HepG2 (cell line): ENCODE results near the gene IGF2. TPM values are rescaled to one million over a fixed set of nuclear protein-coding genes. Genes with fewer than 3 reads are reported as not detected.

Experiments used
- ATAC-seq: fragments of 200-7000 bp; cut with Tn5 transposase; 3 replicates; pipeline ENCODE4 v1.9.1; 2020; ENCODE audit warnings: mild to moderate bottlenecking, moderate library complexity
- BruUV-seq: library from RNA; stranded (reverse); fragments of 400-500 nt; replicated peaks from 2 replicates; lab custom pipeline; 2021; lab: Mats Ljungman, UMichigan
- CTCF ChIA-PET: fragments of 300-600 bp; formaldehyde crosslinking; extraction: SDS; loops from one replicate; lab custom pipeline; 2021; ENCODE audit warnings: low total read pairs, inconsistent platforms, low intra/inter-chr PET ratio; lab: Yijun Ruan, JAX
- POLR2A ChIA-PET: fragments of 350-600 bp; sonication (Branson Sonifier 250); formaldehyde crosslinking; loops from one replicate; lab custom pipeline; 2020; ENCODE audit warnings: antibody characterized with exemption, inconsistent platforms; lab: Yijun Ruan, JAX
- DNase-seq: peaks from one replicate; pipeline ENCODE4 v3.0.0-alpha.2; 2015; ENCODE audit warnings: low spot score
- FAIRE-seq: peaks from 3 replicates; lab custom pipeline; 2011; peaks lifted over from hg19 to GRCh38; lab: Jason Lieb, UNC
- H2AFZ ChIP-seq: one replicate; pipeline ENCODE4 v1.6.1; 2011; ENCODE audit warnings: low read length, inconsistent platforms
- H3K27ac ChIP-seq: fragments of 300-600 bp; 3 replicates; pipeline ENCODE4 v1.8.0; 2011; ENCODE audit warnings: mixed run types, mild to moderate bottlenecking, mixed read lengths, low read length, inconsistent platforms; ENCODE audit not compliant: insufficient read depth; ENCODE audit errors: extremely low read length
- H3K27me3 ChIP-seq, 2 experiments: fragments of 200-600 bp in 1 of 2; 2 replicates in 1 of 2; 3 replicates in 1 of 2; pipeline versions ENCODE4 v1.6.0 to v1.8.0; 2011; ENCODE audit warnings: low read length in 2 of 2, mild to moderate bottlenecking in 2 of 2, moderate library complexity in 2 of 2, inconsistent platforms in 1 of 2; ENCODE audit not compliant: insufficient read depth in 2 of 2, control insufficient read depth in 1 of 2
- H3K36me3 ChIP-seq, 2 experiments: fragments of 200-600 bp in 1 of 2; replicated peaks in 1 of 2; 2 replicates in 1 of 2; 3 replicates in 1 of 2; pipeline versions ENCODE4 v1.5.1 to v1.8.0; 2011; ENCODE audit warnings: low read length in 2 of 2, inconsistent platforms in 1 of 2; ENCODE audit not compliant: insufficient read depth in 2 of 2, control insufficient read depth in 1 of 2
- H3K4me1 ChIP-seq: 2 replicates; pipeline ENCODE4 v1.5.1; 2012; ENCODE audit warnings: low read length, inconsistent platforms; ENCODE audit not compliant: insufficient read depth
- H3K4me2 ChIP-seq: 2 replicates; pipeline ENCODE4 v1.6.0; 2011; ENCODE audit warnings: low read depth, low read length, inconsistent platforms
- H3K4me3 ChIP-seq, 3 experiments: fragments of 200-600 bp in 1 of 3; sonication (generic), shearing (Covaris generic) in 1 of 3; replicated peaks in 1 of 3; 2 replicates each; pipeline ENCODE4 v1.5.1; 2011 to 2016; ENCODE audit warnings: low read length in 3 of 3, inconsistent platforms in 2 of 3, low read depth in 2 of 3, mild to moderate bottlenecking in 2 of 3, control low read depth in 1 of 3, mixed read lengths in 1 of 3; ENCODE audit not compliant: insufficient read depth in 1 of 3
- H3K79me2 ChIP-seq: one replicate; pipeline ENCODE4 v1.6.1; 2011; ENCODE audit warnings: low read length, inconsistent platforms; ENCODE audit not compliant: insufficient read depth
- H3K9ac ChIP-seq: 2 replicates; pipeline ENCODE4 v1.6.0; 2011; ENCODE audit warnings: mild to moderate bottlenecking, low read depth, low read length, inconsistent platforms; ENCODE audit not compliant: insufficient read depth
- H3K9me3 ChIP-seq: 2 replicates; pipeline ENCODE4 v1.5.1; 2012; ENCODE audit warnings: mild to moderate bottlenecking, low read length
- H4K20me1 ChIP-seq: 2 replicates; pipeline ENCODE4 v1.6.0; 2011; ENCODE audit warnings: inconsistent platforms, mild to moderate bottlenecking, low read length, moderate library complexity; ENCODE audit not compliant: insufficient read depth
- CREB1 ChIP-seq, 2 experiments: fragments of 450-650 bp in 1 of 2; IDR thresholded peaks; 2 replicates each; pipeline ENCODE4 v1.6.1; 2016 to 2017; ENCODE audit warnings: control low read depth in 1 of 2, mild to moderate bottlenecking in 1 of 2, missing compliant biosample characterization in 1 of 2, missing genetic modification characterization in 1 of 2
- DNMT1 ChIP-seq: sonication (generic); formaldehyde crosslinking; IDR thresholded peaks from 2 replicates; pipeline ENCODE4 v1.5.1; 2020; ENCODE audit warnings: mild to moderate bottlenecking, missing genetic modification reagents
- FOXA3 ChIP-seq: IDR thresholded peaks from 2 replicates; pipeline ENCODE4 v1.6.1; 2016; ENCODE audit warnings: missing genetic modification reagents, missing compliant biosample characterization
- FOXC1 ChIP-seq: sonication (generic); formaldehyde crosslinking; IDR thresholded peaks from 2 replicates; pipeline ENCODE4 v1.8.0; 2022; ENCODE audit warnings: mild to moderate bottlenecking, missing genetic modification reagents, borderline replicate concordance
- HIVEP1 ChIP-seq: sonication (generic); formaldehyde crosslinking; IDR thresholded peaks from 2 replicates; pipeline ENCODE4 v1.4.0; 2020; ENCODE audit warnings: mild to moderate bottlenecking, missing genetic modification reagents
- HOXD1 ChIP-seq: sonication (generic); formaldehyde crosslinking; IDR thresholded peaks from 2 replicates; pipeline ENCODE4 v1.5.0; 2020; ENCODE audit warnings: missing genetic modification reagents
- ISX ChIP-seq: sonication (generic); formaldehyde crosslinking; conservative IDR thresholded peaks from 2 replicates; pipeline ENCODE4 v1.5.0; 2020; ENCODE audit warnings: missing genetic modification reagents
- ZBTB49 ChIP-seq: sonication (generic); formaldehyde crosslinking; IDR thresholded peaks from 2 replicates; pipeline ENCODE4 v1.4.0; 2020; ENCODE audit warnings: missing genetic modification reagents, borderline replicate concordance
- ZMAT5 ChIP-seq: sonication (generic); formaldehyde crosslinking; IDR thresholded peaks from 2 replicates; pipeline ENCODE4 v1.5.0; 2020; ENCODE audit warnings: mild to moderate bottlenecking, low read depth, missing genetic modification reagents, borderline replicate concordance
- ZNF317 ChIP-seq: sonication (generic); formaldehyde crosslinking; IDR thresholded peaks from 2 replicates; pipeline ENCODE4 v1.5.0; 2020; ENCODE audit warnings: mild to moderate bottlenecking, missing genetic modification reagents
- ZNF33B ChIP-seq: sonication (generic); formaldehyde crosslinking; IDR thresholded peaks from 2 replicates; pipeline ENCODE4 v1.5.1; 2020; ENCODE audit warnings: mild to moderate bottlenecking, missing genetic modification reagents
- ZNF564 ChIP-seq: sonication (generic); formaldehyde crosslinking; IDR thresholded peaks from 2 replicates; pipeline ENCODE4 v1.8.1; 2023; ENCODE audit warnings: mild to moderate bottlenecking, missing genetic modification reagents
- ZNF597 ChIP-seq: sonication (generic); formaldehyde crosslinking; IDR thresholded peaks from 2 replicates; pipeline ENCODE4 v1.5.0; 2020; ENCODE audit warnings: missing genetic modification reagents
- ZNF609 ChIP-seq: sonication (generic); formaldehyde crosslinking; IDR thresholded peaks from 2 replicates; pipeline ENCODE4 v1.4.0; 2020; ENCODE audit warnings: mild to moderate bottlenecking, missing genetic modification reagents, borderline replicate concordance
- ZNF713 ChIP-seq: sonication (generic); formaldehyde crosslinking; IDR thresholded peaks from 2 replicates; pipeline ENCODE4 v1.4.0; 2020; ENCODE audit warnings: mild to moderate bottlenecking, missing genetic modification reagents
- WGBS: methylation state at CpG from one replicate; pipeline ENCODE4 v1.1.6; 2017; ENCODE audit warnings: low lambda C conversion rate; 5-methylcytosine and 5-hydroxymethylcytosine counted together
- in situ Hi-C: cut with HindIII; loops from 2 replicates; pipeline ENCODE4 v1.10.0; 2017; ENCODE audit warnings: low pct_unique_long_range_greater_than_20kb; ENCODE audit not compliant: extremely low pct_ligation_motif_present
- intact Hi-C: fragments of 100-400 bp; cut with micrococcal nuclease; formaldehyde crosslinking; loops from one replicate; pipeline ENCODE4 v1.10.0; 2022; ENCODE audit not compliant: unreplicated experiment
- polyA plus RNA-seq, 8 experiments: library from polyadenylated mRNA; depleted of rRNA in 3 of 8; stranded (reverse) in 7 of 8; unstranded in 1 of 8; fragments of >200 nt; fragmentation: Illumina TruSeq in 4 of 8; extraction: Trizol in 4 of 8; gene quantifications; 2 replicates each; pipeline versions ENCODE4 v1.2.1 to v1.2.3, GENCODE V29; 2011 to 2016; ENCODE audit warnings: low read depth in 4 of 8, missing spikeins in 1 of 8, mixed read lengths in 1 of 8; ENCODE audit not compliant: insufficient read depth in 1 of 8
- total RNA-seq, 5 experiments: library from RNA; depleted of rRNA; stranded (reverse); fragments of >200 nt; fragmentation: Illumina TruSeq; extraction: Trizol; gene quantifications; 2 replicates each; pipeline ENCODE4 v1.2.3, GENCODE V29; 2016; ENCODE audit warnings: low read depth in 1 of 5

The IGF2 gene
- total and polyA plus RNA-seq, 2 of the 13 experiments (the other 11 are each of a cell fraction or from before 2014, with no cell fraction given): 79.1 to 254 TPM

- POLR2A ChIA-PET: no interaction called here
- TF ChIP-seq CREB1 (IDR thresholded peaks at IDR 0.05) (no peak), CREB1 (CRISPR knock-in tag; IDR thresholded peaks at IDR 0.05) (no peak), ZNF713 (CRISPR knock-in tag) (no peak), ZNF317 (CRISPR knock-in tag) (no peak), ISX (no peak), ZNF597 (CRISPR knock-in tag) (no peak), ZNF564 (CRISPR knock-in tag) (no peak), FOXA3 (CRISPR knock-in tag) (no peak), ZNF609 (CRISPR knock-in tag) (no peak), FOXC1 (no peak), ZMAT5 (no peak), ZBTB49 (CRISPR knock-in tag) (no peak), HIVEP1 (CRISPR knock-in tag) (no peak), ZNF33B (CRISPR knock-in tag) (no peak), HOXD1 (CRISPR knock-in tag) (no peak), DNMT1 (CRISPR knock-in tag) (no peak)
Observed at GRCh38 chr11:2173761-2174160, 34.6 kb upstream of the IGF2 start.

More at GRCh38 chr11:2173761-2174160, 34.6 kb upstream of the IGF2 start:
- H3K36me3 ChIP-seq: no peaks in the 10 kb centered on the region
- 0 out of 2 replicates have a peak, but pooled peaks cover 8% of the 10 kb centered on the region for H3K4me1 ChIP-seq
- no peak overlapping the region for H3K27ac ChIP-seq
- H3K27me3 ChIP-seq: peaks cover 34 to 73% of the 10 kb centered on the region in 2 experiments; a peak in 4 of 5 replicates
- in situ Hi-C loops: no loop called here
- no TSS peak for BruUV-seq
- DNase-seq (no peak), FAIRE-seq (no peak), ATAC-seq (no peak)
- WGBS: no CpG with 5 or more reads among the region's 11 CpGs
- no peaks in the 10 kb centered on the region for H3K9me3 ChIP-seq
- H3K4me2 ChIP-seq: no peak overlapping the region
- CTCF ChIA-PET: no interaction called here
- no peak overlapping the region for H2AFZ ChIP-seq
- no peaks in the 10 kb centered on the region for H4K20me1 ChIP-seq
- intact Hi-C loops: no loop called here
- H3K4me3 ChIP-seq: no peak overlapping the region
- no peaks in the 10 kb centered on the region for H3K79me2 ChIP-seq
- no peak overlapping the region for H3K9ac ChIP-seq
